ENCODE results near the gene KRTAP5-3. TPM values are rescaled to one million over a fixed set of nuclear protein-coding genes. Genes with fewer than 3 reads are reported as not detected.

The KRTAP5-3 gene
- polyA plus RNA-seq, 1 donor from 2014 or later = not detected

DNA sequence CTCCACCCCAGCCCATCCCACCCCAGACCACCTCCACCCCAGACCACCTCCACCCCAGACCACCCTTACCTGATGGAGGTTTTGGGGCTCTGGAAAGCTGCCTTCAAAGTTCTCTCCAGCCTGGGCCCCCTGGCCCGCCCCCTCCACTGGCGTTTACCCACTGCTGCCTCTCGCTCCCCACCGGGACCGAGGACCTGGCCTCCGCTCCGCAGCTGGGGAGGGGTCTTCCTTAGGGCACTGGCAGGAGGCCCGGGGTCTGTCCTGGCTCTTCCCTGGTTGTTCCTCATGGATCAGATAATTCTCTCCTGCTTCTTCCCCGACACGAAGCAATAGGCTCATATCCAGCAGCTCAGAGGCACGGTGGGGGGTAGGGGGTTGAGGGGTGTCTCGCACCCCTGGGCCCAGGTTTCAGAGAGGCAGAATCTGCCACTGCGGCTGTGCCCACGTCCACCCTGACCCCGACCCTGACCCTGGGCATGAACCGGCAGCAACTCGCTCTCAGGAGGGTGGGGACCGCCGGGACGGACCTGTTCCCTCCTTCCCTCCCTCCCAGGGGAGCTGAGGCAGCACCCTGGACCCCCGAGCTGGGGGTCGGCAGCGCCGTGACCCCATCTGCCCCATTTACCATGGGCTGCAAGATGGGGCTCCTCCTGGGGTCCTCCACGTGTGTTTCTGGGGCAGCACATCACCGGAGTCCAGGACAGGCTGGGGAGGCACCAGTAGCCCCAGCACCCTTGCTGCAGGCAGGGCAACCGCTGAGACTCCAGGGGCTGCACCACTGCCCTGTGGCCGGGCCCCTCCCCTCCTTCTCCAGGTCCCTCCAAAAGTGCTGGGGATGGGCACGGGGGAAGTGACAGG lies 34.3 kb upstream of the KRTAP5-3 start:
- Histone ChIP-seq H2AFZ (ENCODE audit: low read depth, low read length) (no peak overlapping the region), H3F3A (ENCODE audit: insufficient read depth, low read length, poor library complexity, severe bottlenecking) (no peaks in the 10 kb centered on the region), H3K9ac (ENCODE audit: low read length) (no peak overlapping the region), H3K27ac (ENCODE audit: low read length) (no peak overlapping the region), H3K79me2 (replicated peaks; ENCODE audit: insufficient read depth, low read length) (no peaks in the 10 kb centered on the region), H3K9me2 (ENCODE audit: insufficient read depth, low read length) (no peaks in the 10 kb centered on the region), H3K36me3 (ENCODE audit: insufficient read depth, low read length) (no peaks in the 10 kb centered on the region), H3K27me3 (ENCODE audit: insufficient read depth, low read depth, low read length) (no peaks in the 10 kb centered on the region), H3K9me3 (ENCODE audit: low read length) (no peaks in the 10 kb centered on the region), H3K4me2 (ENCODE audit: low read length) (no peak overlapping the region), H4K20me1 (ENCODE audit: insufficient read depth) (no peaks in the 10 kb centered on the region), H3K4me3 (ENCODE audit: low read length) (no peak overlapping the region)
- TF ChIP-seq EZH2 (IDR thresholded peaks at IDR 0.05; ENCODE audit: borderline replicate concordance, insufficient read depth, low read length, poor library complexity, severe bottlenecking) (no peak), POLR2AphosphoS5 (IDR thresholded peaks at IDR 0.05) (no peak), TAF1 (IDR thresholded peaks at IDR 0.05; ENCODE audit: low read depth) (no peak), MXI1 (conservative IDR thresholded peaks at IDR 0.05; ENCODE audit: poor library complexity, severe bottlenecking) (no peak), EP300 (conservative IDR thresholded peaks at IDR 0.05; ENCODE audit: poor library complexity, severe bottlenecking) (no peak), RAD21 (conservative IDR thresholded peaks at IDR 0.05) (no peak), SMC3 (conservative IDR thresholded peaks at IDR 0.05; ENCODE audit: poor library complexity) (no peak)
- TF ChIP-seq, protein P1, sequence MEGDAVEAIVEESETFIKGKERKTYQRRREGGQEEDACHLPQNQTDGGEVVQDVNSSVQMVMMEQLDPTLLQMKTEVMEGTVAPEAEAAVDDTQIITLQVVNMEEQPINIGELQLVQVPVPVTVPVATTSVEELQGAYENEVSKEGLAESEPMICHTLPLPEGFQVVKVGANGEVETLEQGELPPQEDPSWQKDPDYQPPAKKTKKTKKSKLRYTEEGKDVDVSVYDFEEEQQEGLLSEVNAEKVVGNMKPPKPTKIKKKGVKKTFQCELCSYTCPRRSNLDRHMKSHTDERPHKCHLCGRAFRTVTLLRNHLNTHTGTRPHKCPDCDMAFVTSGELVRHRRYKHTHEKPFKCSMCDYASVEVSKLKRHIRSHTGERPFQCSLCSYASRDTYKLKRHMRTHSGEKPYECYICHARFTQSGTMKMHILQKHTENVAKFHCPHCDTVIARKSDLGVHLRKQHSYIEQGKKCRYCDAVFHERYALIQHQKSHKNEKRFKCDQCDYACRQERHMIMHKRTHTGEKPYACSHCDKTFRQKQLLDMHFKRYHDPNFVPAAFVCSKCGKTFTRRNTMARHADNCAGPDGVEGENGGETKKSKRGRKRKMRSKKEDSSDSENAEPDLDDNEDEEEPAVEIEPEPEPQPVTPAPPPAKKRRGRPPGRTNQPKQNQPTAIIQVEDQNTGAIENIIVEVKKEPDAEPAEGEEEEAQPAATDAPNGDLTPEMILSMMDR (IDR thresholded peaks at IDR 0.05; ENCODE audit: poor library complexity, severe bottlenecking) = no peak
- TF ChIP-seq, protein P2, sequence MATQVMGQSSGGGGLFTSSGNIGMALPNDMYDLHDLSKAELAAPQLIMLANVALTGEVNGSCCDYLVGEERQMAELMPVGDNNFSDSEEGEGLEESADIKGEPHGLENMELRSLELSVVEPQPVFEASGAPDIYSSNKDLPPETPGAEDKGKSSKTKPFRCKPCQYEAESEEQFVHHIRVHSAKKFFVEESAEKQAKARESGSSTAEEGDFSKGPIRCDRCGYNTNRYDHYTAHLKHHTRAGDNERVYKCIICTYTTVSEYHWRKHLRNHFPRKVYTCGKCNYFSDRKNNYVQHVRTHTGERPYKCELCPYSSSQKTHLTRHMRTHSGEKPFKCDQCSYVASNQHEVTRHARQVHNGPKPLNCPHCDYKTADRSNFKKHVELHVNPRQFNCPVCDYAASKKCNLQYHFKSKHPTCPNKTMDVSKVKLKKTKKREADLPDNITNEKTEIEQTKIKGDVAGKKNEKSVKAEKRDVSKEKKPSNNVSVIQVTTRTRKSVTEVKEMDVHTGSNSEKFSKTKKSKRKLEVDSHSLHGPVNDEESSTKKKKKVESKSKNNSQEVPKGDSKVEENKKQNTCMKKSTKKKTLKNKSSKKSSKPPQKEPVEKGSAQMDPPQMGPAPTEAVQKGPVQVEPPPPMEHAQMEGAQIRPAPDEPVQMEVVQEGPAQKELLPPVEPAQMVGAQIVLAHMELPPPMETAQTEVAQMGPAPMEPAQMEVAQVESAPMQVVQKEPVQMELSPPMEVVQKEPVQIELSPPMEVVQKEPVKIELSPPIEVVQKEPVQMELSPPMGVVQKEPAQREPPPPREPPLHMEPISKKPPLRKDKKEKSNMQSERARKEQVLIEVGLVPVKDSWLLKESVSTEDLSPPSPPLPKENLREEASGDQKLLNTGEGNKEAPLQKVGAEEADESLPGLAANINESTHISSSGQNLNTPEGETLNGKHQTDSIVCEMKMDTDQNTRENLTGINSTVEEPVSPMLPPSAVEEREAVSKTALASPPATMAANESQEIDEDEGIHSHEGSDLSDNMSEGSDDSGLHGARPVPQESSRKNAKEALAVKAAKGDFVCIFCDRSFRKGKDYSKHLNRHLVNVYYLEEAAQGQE (IDR thresholded peaks at IDR 0.05; ENCODE audit: borderline replicate concordance) = no peak

DNA sequence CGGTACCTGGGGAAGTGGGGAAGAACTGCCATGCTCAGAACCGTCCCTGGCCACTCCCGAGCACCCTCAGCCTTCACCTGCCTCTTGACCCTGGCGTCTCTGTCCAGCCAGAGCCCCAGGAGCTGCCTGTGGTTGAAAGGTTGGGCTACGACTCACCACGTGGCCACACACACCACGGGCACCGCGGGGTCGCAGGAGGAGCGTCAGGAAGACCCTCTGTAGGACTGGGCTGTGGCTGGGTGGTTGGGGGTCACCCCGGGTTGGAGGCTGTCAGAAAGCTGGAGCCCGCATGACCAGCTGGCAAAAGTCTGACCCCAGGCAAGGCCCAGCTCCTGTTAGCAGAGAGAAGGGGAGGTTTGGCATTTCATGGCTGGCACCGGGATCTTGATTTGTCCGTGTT lies 32.8 kb upstream of the KRTAP5-3 start:
- Histone ChIP-seq H3K9me3 (ENCODE audit: low read length) (no peaks in the 10 kb centered on the region), H3K9me2 (ENCODE audit: insufficient read depth, low read length) (no peaks in the 10 kb centered on the region), H3K27ac (ENCODE audit: low read length) (no peak overlapping the region), H3K4me3 (ENCODE audit: low read length) (no peak overlapping the region), H3K27me3 (ENCODE audit: insufficient read depth, low read depth, low read length) (no peaks in the 10 kb centered on the region), H3K79me2 (replicated peaks; ENCODE audit: insufficient read depth, low read length) (no peaks in the 10 kb centered on the region), H4K20me1 (ENCODE audit: insufficient read depth) (no peaks in the 10 kb centered on the region), H3K9ac (ENCODE audit: low read length) (no peak overlapping the region), H3F3A (ENCODE audit: insufficient read depth, low read length, poor library complexity, severe bottlenecking) (no peaks in the 10 kb centered on the region), H2AFZ (ENCODE audit: low read depth, low read length) (no peak overlapping the region), H3K4me2 (ENCODE audit: low read length) (no peak overlapping the region), H3K36me3 (ENCODE audit: insufficient read depth, low read length) (no peaks in the 10 kb centered on the region)
- TF ChIP-seq EZH2 (IDR thresholded peaks at IDR 0.05; ENCODE audit: borderline replicate concordance, insufficient read depth, low read length, poor library complexity, severe bottlenecking) (no peak), SMC3 (conservative IDR thresholded peaks at IDR 0.05; ENCODE audit: poor library complexity) (no peak), TAF1 (IDR thresholded peaks at IDR 0.05; ENCODE audit: low read depth) (no peak), MXI1 (conservative IDR thresholded peaks at IDR 0.05; ENCODE audit: poor library complexity, severe bottlenecking) (no peak), POLR2AphosphoS5 (IDR thresholded peaks at IDR 0.05) (no peak), RAD21 (conservative IDR thresholded peaks at IDR 0.05) (no peak), EP300 (conservative IDR thresholded peaks at IDR 0.05; ENCODE audit: poor library complexity, severe bottlenecking) (no peak)
- TF ChIP-seq, protein P1 (IDR thresholded peaks at IDR 0.05; ENCODE audit: poor library complexity, severe bottlenecking) = no peak
- TF ChIP-seq, protein P2 (IDR thresholded peaks at IDR 0.05; ENCODE audit: borderline replicate concordance) = no peak
